ENCODE results near the gene AKAP1. TPM values are rescaled to one million over a fixed set of nuclear protein-coding genes. Genes with fewer than 3 reads are reported as not detected.

AKAP1 gene
- total RNA-seq (2011; cell fraction: chromatin; rRNA removed; ENCODE audit: low replicate concordance) = 47.3 and 76.5 TPM in 2 replicates
- 65.9 and 69.3 TPM in 2 replicates for total RNA-seq (2011; cell fraction: nucleolus; rRNA removed)
- total RNA-seq (2011; cell fraction: nucleoplasm; rRNA removed) = 70.5 and 70.8 TPM in 2 replicates
- total RNA-seq (2014; rRNA removed) = 50.4 and 57.2 TPM in 2 replicates
- total RNA-seq (2014; rRNA removed; fragmentation: Illumina TruSeq; extraction: Trizol) = 24.5 and 29.4 TPM in 2 replicates
- total RNA-seq (2015; rRNA removed; fragmentation: Illumina TruSeq; extraction: Trizol) = 36.4 and 41.2 TPM in 2 replicates
- 40.7 and 44.9 TPM in 2 replicates for total RNA-seq (2021)
- 46.8 and 48.4 TPM in 2 replicates for polyA plus RNA-seq (2011; rRNA removed)
- 54.8 and 62.0 TPM in 2 replicates for polyA plus RNA-seq (2011; cell fraction: cytosol; rRNA removed)
- polyA plus RNA-seq (2011; cell fraction: nucleus; rRNA removed) = 198 and 242 TPM in 2 replicates
- 24.4 and 26.8 TPM in 2 replicates for polyA plus RNA-seq (2012)
- 58.3 and 63.8 TPM in 2 replicates for polyA plus RNA-seq (2014; fragmentation: Illumina TruSeq; extraction: Trizol)
- polyA plus RNA-seq (2014; fragmentation: Nextera tagmentation; extraction: Ambion mirVana) = 10 to 100 TPM; 12.9 to 13.2 TPM
- 34.9 and 40.7 TPM in 2 replicates for polyA plus RNA-seq (2014; rRNA removed)
- polyA minus RNA-seq (2011; rRNA and poly(A)+ RNA removed) = 62.1 and 70.8 TPM in 2 replicates
- polyA minus RNA-seq (2011; cell fraction: cytosol; rRNA and poly(A)+ RNA removed) = 57.1 and 64.3 TPM in 2 replicates
- polyA minus RNA-seq (2011; cell fraction: nucleus; rRNA and poly(A)+ RNA removed) = 25.3 and 35.0 TPM in 2 replicates
- percentile 77 among the genes with signal in this experiment for Bru-seq, nascent RNA
- BruChase-seq, experiment 1, labeled RNA remaining after a 2-hour chase = percentile 75 among the genes with signal in this experiment
- percentile 76 among the genes with signal in this experiment for BruChase-seq, experiment 2, labeled RNA remaining after a 6-hour chase
- long read RNA-seq, experiment 1, transcript AKAP1-202 (11 exons, 3,970 nt) = major isoform, 106 of 235 reads
- long read RNA-seq, experiment 1, partial matches to known transcripts = 105 of 235 reads
- long read RNA-seq, experiment 1, other reads (novel, unspliced or antisense) = 23 of 235 reads
- long read RNA-seq, experiment 2, transcript AKAP1-202 (11 exons, 3,970 nt) = major isoform, 6 of 35 reads
- long read RNA-seq, experiment 2, partial matches to known transcripts = 11 of 35 reads
- long read RNA-seq, experiment 2, other reads (novel, unspliced or antisense) = 18 of 35 reads
- long read RNA-seq, experiment 3, transcript AKAP1-202 (11 exons, 3,970 nt) = major isoform, 19 of 27 reads
- long read RNA-seq, experiment 3, partial matches to known transcripts = 5 of 27 reads
- long read RNA-seq, experiment 3, other reads (novel, unspliced or antisense) = 3 of 27 reads

DNA sequence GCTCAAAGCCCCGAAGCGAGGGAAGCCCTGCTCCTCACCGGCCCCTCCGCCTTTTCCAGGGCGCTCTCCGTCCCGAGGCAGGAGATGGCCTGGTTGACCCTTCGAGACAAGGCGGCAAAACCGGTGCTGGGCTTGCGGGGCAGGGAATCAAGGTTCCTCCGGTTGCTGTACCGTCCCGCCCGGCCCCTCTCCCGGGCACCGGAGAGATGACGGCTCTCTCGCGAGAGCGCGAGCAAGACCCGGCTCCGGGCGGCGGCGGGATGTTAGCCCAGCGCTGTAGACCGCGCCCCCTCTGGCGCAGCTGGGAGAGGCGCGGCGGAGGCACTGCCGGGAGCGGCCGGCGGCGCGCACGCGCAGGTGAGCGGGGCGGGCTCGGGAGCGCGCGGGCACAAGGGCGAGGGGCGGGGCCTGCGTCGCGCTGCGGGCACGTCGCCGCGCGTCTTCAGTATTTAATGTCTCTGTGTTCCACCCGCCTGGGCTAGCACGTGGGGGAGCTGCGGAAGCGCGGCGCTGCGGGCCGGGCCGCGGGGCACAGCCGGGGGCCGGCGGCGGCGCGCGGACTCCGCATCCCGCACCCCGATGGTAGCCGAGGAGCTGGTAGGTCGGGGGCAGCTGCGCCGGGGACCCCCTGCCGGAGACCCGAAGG is at the start of gene AKAP1:
Gene AKAP1 (plus strand): TSS at position 445 of the 646 bp plus-strand sequence. CDS start 20,219 bp downstream, outside the sequence.
- H3K4me2 ChIP-seq (ENCODE audit: insufficient read depth, low read length) = peak within 1 kb of the TSS; percentile 94
- no TSS peak for BruUV-seq (replicated peaks)
- ATAC-seq (peak; percentile 94), FAIRE-seq (no peak), DNase-seq (ENCODE audit: extremely low read depth in 1 of 4, low spot score in 3 of 4) (peak; percentile 97 to 99 (median 98))
- peak within 1 kb of the TSS; percentile 98 for H2AFZ ChIP-seq (ENCODE audit: low read depth, low read length)
- WGBS (ENCODE audit: insufficient coverage, low coverage, missing lambda C conversion rate) = under 1% methylated on average over 51 of the region's 85 CpGs
- peaks cover 12% of the 10 kb centered on the region; the same call in 2 of the 3 replicates for H3K36me3 ChIP-seq (ENCODE audit: control insufficient read depth, insufficient read depth, low read length)
- H3K9me1 ChIP-seq (ENCODE audit: control insufficient read depth, insufficient read depth, low read length) = no peaks in the 10 kb centered on the region
- H3K27me3 ChIP-seq (ENCODE audit: control insufficient read depth in 2 of 2, insufficient read depth in 2 of 2, low read length in 2 of 2) = no peaks in the 10 kb centered on the region
- intact Hi-C loops (cut with micrococcal nuclease) = loop anchor here (5.0 kb wide), 1 partner anchor 78 kb away; no protein-coding TSS in a partner anchor
- peak within 1 kb of the TSS; percentile 83 for H3K27ac ChIP-seq (ENCODE audit: extremely low read depth, low read depth, low read length)
- peak within 1 kb of the TSS; percentile 61 for H3K4me3 ChIP-seq
- ChIA-PET CTCF (ENCODE audit: low intra/inter-chr PET ratio) (no interaction called here), POLR2A (interaction anchor here (0.6 to 1.9 kb wide), 16 partner anchors 9 to 199 kb away, joined by 3 to 7 read pairs (median 4); partner anchors contain the start of gene TRIM25)
- H3K79me2 ChIP-seq (ENCODE audit: control insufficient read depth, insufficient read depth, low read length) = peaks cover 53% of the 10 kb centered on the region
- H3K4me1 ChIP-seq (replicated peaks in 1 of 2; ENCODE audit: control insufficient read depth in 2 of 2, insufficient read depth in 2 of 2, low read length in 2 of 2) = peaks cover 24 to 36% of the 10 kb centered on the region in 2 experiments; a peak in 4 of 5 replicates
- peak within 1 kb of the TSS; percentile 90 to 100 for H3K9ac ChIP-seq (ENCODE audit: insufficient read depth in 1 of 2, low read depth in 2 of 2, low read length in 2 of 2)
- H3K9me3 ChIP-seq (replicated peaks; ENCODE audit: control insufficient read depth, insufficient read depth, low read depth, low read length) = no peaks in the 10 kb centered on the region
- in situ Hi-C loops (cut with MboI) = no loop called here
- H4K20me1 ChIP-seq (replicated peaks; ENCODE audit: control insufficient read depth, insufficient read depth, low read length) = peaks cover 30% of the 10 kb centered on the region
- TF ChIP-seq CAMTA2 (CRISPR knock-in tag; conservative IDR thresholded peaks at IDR 0.05) (0 out of 2 replicates have a peak, but pooled peaks have one; percentile 46), BMI1 (IDR thresholded peaks at IDR 0.05; ENCODE audit: low read length) (no peak), TGIF2 (CRISPR knock-in tag; IDR thresholded peaks at IDR 0.05) (no peak), PYGO2 (tag; IDR thresholded peaks at IDR 0.05) (no peak), CREM (IDR thresholded peaks at IDR 0.05; ENCODE audit: low read depth) (peak; percentile 89), ZEB2 (IDR thresholded peaks at IDR 0.05) (no peak), ZNF436 (CRISPR knock-in tag; IDR thresholded peaks at IDR 0.05) (no peak), NCOR1 (IDR thresholded peaks at IDR 0.05) (no peak), ZHX1 (conservative IDR thresholded peaks at IDR 0.05; ENCODE audit: low read length) (peak; percentile 91), NEUROD1 (IDR thresholded peaks at IDR 0.05; ENCODE audit: borderline replicate concordance, low read depth, low read length, partially characterized antibody) (peak; percentile 52), CBFA2T3 (IDR thresholded peaks at IDR 0.05) (no peak), SIN3A (IDR thresholded peaks at IDR 0.05; ENCODE audit: borderline replicate concordance in 2 of 2, control insufficient read depth in 1 of 2, low read depth in 2 of 2, low read length in 2 of 2) (peak; percentile 75 to 82; a peak in 2 of 4 replicates)
- TF ChIP-seq, protein P1, sequence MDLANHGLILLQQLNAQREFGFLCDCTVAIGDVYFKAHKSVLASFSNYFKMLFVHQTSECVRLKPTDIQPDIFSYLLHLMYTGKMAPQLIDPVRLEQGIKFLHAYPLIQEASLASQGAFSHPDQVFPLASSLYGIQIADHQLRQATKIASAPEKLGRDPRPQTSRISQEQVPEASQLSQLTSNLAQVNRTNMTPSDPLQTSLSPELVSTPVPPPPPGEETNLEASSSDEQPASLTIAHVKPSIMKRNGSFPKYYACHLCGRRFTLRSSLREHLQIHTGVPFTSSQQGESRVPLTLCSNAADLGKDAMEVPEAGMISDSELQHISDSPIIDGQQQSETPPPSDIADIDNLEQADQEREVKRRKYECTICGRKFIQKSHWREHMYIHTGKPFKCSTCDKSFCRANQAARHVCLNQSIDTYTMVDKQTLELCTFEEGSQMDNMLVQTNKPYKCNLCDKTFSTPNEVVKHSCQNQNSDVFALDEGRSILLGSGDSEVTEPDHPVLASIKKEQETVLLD (IDR thresholded peaks at IDR 0.05) = 0 out of 2 replicates have a peak, but pooled peaks have one; percentile 42

All from K562 (cell line).